ENCODE data around the gene USO1.
A peak's percentile ranks its signal among the peaks of the same experiment; 100 is the strongest.

Gene USO1

DNA sequence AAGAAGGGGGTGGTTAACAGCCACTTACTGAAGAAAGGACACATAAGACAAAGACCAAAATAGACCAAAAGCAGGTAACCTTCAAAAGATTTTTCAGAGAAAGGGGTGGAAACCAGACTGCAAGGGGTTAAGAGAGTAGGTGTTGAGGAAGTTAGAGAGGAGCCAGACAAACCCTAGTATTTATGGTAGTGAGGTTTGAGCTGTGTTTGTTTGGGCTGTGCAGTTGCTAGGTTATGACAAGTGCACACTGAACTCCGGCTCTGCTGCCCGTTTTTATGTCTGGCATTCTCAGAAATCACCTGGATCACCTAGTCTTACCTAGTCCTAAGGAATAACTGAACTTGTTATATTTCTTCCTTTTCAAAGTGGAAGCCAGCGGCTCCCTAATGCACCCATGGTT is 28.3 kb upstream of the USO1 start:
- DNase-seq (ENCODE audit: insufficient read length, low spot score) (no peak), FAIRE-seq (no peak)
- TF ChIP-seq POLR2AphosphoS5 (IDR thresholded peaks at IDR 0.05; ENCODE audit: low read depth, low read length), result no peak

- TF ChIP-seq SPI1 (IDR thresholded peaks at IDR 0.05; ENCODE audit: low read depth, low read length) (no peak), POLR2AphosphoS5 (IDR thresholded peaks at IDR 0.05; ENCODE audit: low read depth, low read length) (no peak), TAF1 (IDR thresholded peaks at IDR 0.05; ENCODE audit: low read depth, low read length) (no peak), PAX5 (IDR thresholded peaks at IDR 0.05; ENCODE audit: insufficient read depth, low read length, severe bottlenecking) (no peak), POU2F2 (IDR thresholded peaks at IDR 0.05; ENCODE audit: low read depth, low read length) (no peak), POLR2A (IDR thresholded peaks at IDR 0.05; ENCODE audit: low read depth, low read length) (no peak)
Observed at GRCh38 chr4:75696581-75696980, 27.8 kb upstream of the USO1 start.

DNA sequence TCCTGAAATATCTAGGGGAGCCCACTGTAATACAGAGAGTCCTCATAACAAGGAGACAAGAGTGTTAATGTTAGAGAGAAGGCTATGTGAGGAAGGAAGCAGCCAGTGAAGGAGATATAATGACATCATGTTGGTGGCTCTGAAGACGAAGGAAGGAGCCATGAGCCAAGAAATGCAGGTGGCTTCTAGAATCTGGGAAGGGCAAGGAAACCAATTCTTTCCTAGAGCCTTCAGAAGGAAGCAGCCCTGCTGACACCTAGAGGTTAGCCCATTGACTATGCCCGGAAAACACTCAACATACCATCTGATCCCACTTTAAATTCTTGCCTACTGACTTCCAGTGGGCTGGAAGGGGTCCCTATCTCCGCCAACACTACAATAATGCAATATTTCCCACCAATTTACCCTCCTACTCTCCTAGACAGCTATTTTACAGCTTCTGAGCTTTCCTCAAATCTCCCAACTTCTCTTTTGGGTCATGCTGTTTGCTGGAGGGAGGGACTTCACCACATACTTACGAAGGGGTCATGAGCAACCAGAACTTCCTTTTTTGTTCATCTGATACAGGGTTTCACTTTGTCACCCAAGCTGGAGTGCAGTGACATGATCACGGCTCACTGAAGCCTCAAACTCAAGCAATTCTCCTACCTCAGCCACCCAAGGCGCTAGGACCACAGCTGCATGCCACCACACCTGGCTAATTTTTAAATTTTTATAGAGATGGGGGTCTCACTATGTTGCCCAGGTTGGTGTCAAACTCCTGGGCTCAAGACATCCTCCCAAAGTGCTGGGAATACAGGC is 26.0 kb upstream of the USO1 start:
- DNase-seq (ENCODE audit: insufficient read length, low spot score) (no peak), FAIRE-seq (peak; percentile 90)
- TF ChIP-seq POLR2A (IDR thresholded peaks at IDR 0.05; ENCODE audit: low read depth, low read length), result 0 out of 2 replicates have a peak, but pooled peaks have one; percentile 41
- TF ChIP-seq PAX5 (IDR thresholded peaks at IDR 0.05; ENCODE audit: insufficient read depth, low read length, severe bottlenecking), result no peak
- TF ChIP-seq SPI1 (IDR thresholded peaks at IDR 0.05; ENCODE audit: low read depth, low read length), result peak; percentile 54
- TF ChIP-seq POLR2AphosphoS5 (IDR thresholded peaks at IDR 0.05; ENCODE audit: low read depth, low read length), result no peak

More at GRCh38 chr4:75696581-75696980, 27.8 kb upstream of the USO1 start:
- DNase-seq (ENCODE audit: insufficient read length, low spot score), result no peak
- FAIRE-seq, result no peak

- DNase-seq (ENCODE audit: insufficient read length, low spot score), result no peak
- no peak for FAIRE-seq
Observed at GRCh38 chr4:75698963-75699228, 25.5 kb upstream of the USO1 start.

DNA sequence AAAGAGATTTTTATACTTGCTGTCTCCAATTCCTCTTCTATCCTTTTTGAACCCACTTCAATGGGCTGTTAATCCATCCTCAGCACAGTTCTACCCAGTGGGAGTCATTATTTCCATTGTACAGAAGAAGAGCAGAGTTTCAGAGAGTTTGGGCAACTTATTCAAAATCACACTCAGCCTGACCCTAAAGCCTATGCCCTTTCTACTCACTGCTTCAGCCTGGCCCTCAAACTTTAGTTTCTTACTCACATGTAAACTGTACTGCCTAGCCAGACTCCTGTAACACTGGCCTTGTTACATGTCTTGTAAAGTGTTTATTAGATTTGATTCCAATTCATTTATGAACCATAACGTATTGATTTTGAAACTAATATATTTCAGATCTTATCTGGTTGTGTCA is 25.1 kb upstream of the USO1 start:
- FAIRE-seq (peak; percentile 73), DNase-seq (ENCODE audit: insufficient read length, low spot score) (no peak)
- TF ChIP-seq SPI1 (IDR thresholded peaks at IDR 0.05; ENCODE audit: low read depth, low read length), result no peak
- TF ChIP-seq PAX5 (IDR thresholded peaks at IDR 0.05; ENCODE audit: insufficient read depth, low read length, severe bottlenecking), result no peak
- TF ChIP-seq POLR2A (IDR thresholded peaks at IDR 0.05; ENCODE audit: low read depth, low read length), result no peak
- TF ChIP-seq POLR2AphosphoS5 (IDR thresholded peaks at IDR 0.05; ENCODE audit: low read depth, low read length), result no peak
- TF ChIP-seq POU2F2 (IDR thresholded peaks at IDR 0.05; ENCODE audit: low read depth, low read length), result no peak
- no peak for TF ChIP-seq TAF1 (IDR thresholded peaks at IDR 0.05; ENCODE audit: low read depth, low read length)

More at GRCh38 chr4:75698963-75699228, 25.5 kb upstream of the USO1 start:
- TF ChIP-seq POLR2A (IDR thresholded peaks at IDR 0.05; ENCODE audit: low read depth, low read length) (no peak), POU2F2 (IDR thresholded peaks at IDR 0.05; ENCODE audit: low read depth, low read length) (no peak)

DNA sequence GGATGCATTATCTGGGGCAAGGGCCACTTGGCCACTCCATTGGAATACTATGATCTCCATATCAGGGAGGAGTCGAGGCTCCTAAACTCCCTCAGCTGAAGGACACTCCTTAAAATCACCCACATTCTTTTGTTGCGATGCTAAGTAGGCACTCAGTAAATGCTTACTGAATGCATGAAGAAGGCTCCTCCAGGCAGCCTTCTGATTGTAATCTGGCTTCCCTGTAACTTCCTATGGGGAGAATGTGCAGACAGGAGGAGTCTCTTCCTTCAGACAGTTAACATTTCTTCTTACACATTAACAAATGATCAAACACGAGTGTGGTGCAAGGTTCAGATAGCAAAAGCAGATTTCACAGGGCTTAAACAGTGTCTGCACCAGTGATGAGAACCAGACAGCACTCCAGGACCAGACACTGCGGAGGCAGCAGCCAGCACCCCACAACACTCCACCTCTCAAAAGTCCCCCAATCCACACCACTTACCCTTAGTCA is 21.4 kb upstream of the USO1 start:
- DNase-seq (ENCODE audit: insufficient read length, low spot score) (no peak), FAIRE-seq (no peak)
- TF ChIP-seq POLR2AphosphoS5 (IDR thresholded peaks at IDR 0.05; ENCODE audit: low read depth, low read length) (no peak), POU2F2 (IDR thresholded peaks at IDR 0.05; ENCODE audit: low read depth, low read length) (no peak), POLR2A (IDR thresholded peaks at IDR 0.05; ENCODE audit: low read depth, low read length) (no peak)

DNA sequence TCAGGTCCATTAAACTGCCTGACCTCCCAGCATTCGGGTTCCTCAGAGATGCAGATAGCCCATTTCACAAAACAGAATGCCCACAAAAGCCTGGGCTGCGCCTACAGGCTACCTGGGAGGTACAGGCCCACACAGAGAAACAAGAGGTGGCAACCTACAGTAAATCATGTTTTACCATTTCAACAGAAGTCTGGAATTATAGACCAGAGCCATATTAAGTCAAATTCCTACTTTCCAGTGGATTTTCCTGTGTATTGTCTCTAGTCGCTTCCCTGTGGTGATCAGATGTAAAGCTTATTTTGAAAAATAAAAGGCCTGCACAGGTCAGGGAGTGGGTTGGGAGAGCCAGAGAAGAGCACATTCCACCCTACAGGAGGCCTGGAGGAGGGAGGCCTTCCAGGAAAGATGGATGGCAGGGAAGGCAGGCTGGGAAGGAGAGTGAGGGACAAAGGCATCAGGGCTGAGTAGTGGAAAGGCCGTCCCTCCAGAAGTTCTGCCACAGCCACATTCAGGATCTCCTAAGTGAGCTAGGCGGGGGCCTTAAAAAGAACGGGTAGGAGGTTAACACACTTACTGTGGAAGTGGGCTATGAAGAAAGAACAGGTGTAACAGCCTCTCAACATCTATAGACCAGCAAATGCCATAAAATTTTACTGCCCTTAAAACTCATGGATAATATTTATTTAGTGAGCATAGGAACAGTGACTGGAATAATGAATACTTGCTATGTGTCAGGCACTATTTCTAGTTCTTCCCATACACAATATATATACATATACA is 19.0 kb upstream of the USO1 start:
- DNase-seq (ENCODE audit: insufficient read length, low spot score), result no peak
- TF ChIP-seq SPI1 (IDR thresholded peaks at IDR 0.05; ENCODE audit: low read depth, low read length) (no peak), TAF1 (IDR thresholded peaks at IDR 0.05; ENCODE audit: low read depth, low read length) (no peak), PAX5 (IDR thresholded peaks at IDR 0.05; ENCODE audit: insufficient read depth, low read length, severe bottlenecking) (no peak), POLR2AphosphoS5 (IDR thresholded peaks at IDR 0.05; ENCODE audit: low read depth, low read length) (no peak), POLR2A (IDR thresholded peaks at IDR 0.05; ENCODE audit: low read depth, low read length) (no peak), POU2F2 (IDR thresholded peaks at IDR 0.05; ENCODE audit: low read depth, low read length) (no peak)
- no peak for FAIRE-seq

DNA sequence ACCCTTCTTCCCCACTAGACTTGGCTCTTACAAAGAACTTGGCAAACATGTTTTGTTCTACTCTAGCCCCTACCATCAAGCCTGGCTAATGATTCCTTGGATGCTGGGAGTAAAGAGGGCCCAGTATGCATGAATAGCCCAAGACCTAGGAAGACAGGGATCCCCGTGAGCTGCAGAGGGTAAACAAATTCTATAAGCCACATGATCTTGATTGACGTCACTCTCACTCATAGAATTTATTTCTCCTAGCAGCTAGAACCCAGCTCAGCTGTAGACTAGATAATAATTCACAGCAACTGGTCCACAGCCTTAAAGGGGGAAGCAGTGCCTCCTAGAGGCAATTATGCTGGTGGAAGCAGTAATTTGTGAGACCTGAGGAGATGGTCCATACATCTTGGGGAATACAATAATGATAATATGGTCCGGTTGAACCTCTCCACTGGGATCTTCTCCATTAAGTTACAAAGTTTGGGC is 16.1 kb upstream of the USO1 start:
- DNase-seq (ENCODE audit: insufficient read length, low spot score) (no peak), FAIRE-seq (peak; percentile 92)
- TF ChIP-seq POLR2A (IDR thresholded peaks at IDR 0.05; ENCODE audit: low read depth, low read length) (no peak), SPI1 (IDR thresholded peaks at IDR 0.05; ENCODE audit: low read depth, low read length) (no peak), PAX5 (IDR thresholded peaks at IDR 0.05; ENCODE audit: insufficient read depth, low read length, severe bottlenecking) (no peak), TAF1 (IDR thresholded peaks at IDR 0.05; ENCODE audit: low read depth, low read length) (no peak), POU2F2 (IDR thresholded peaks at IDR 0.05; ENCODE audit: low read depth, low read length) (no peak), POLR2AphosphoS5 (IDR thresholded peaks at IDR 0.05; ENCODE audit: low read depth, low read length) (no peak)

DNA sequence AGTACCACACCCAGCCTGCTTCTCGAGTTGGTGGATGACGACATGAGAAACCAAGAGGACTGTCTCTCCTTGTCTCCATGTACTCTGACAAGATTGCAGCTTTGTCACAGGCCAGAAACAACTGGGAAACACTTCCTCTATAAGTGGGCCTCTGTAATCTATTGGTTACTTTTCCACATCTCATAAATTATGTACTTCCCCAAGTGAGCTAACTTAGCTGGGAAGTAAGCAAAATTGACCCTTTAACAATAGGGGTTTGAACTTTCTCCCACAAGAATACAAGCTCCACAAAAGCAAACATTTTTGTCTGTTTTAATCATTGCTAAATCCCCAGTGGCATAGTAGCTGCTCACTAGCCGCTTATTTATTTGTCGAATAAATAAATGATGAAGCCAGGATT is 14.1 kb upstream of the USO1 start:
- DNase-seq (ENCODE audit: insufficient read length, low spot score) (no peak), FAIRE-seq (peak; percentile 74)
- TF ChIP-seq POU2F2 (IDR thresholded peaks at IDR 0.05; ENCODE audit: low read depth, low read length) (no peak), TAF1 (IDR thresholded peaks at IDR 0.05; ENCODE audit: low read depth, low read length) (no peak), POLR2AphosphoS5 (IDR thresholded peaks at IDR 0.05; ENCODE audit: low read depth, low read length) (no peak), SPI1 (IDR thresholded peaks at IDR 0.05; ENCODE audit: low read depth, low read length) (no peak), PAX5 (IDR thresholded peaks at IDR 0.05; ENCODE audit: insufficient read depth, low read length, severe bottlenecking) (no peak)

- DNase-seq (ENCODE audit: insufficient read length, low spot score) (no peak), FAIRE-seq (no peak)
- no peak for TF ChIP-seq POLR2A (IDR thresholded peaks at IDR 0.05; ENCODE audit: low read depth, low read length)
- TF ChIP-seq SPI1 (IDR thresholded peaks at IDR 0.05; ENCODE audit: low read depth, low read length), result no peak
- no peak for TF ChIP-seq POLR2AphosphoS5 (IDR thresholded peaks at IDR 0.05; ENCODE audit: low read depth, low read length)
- TF ChIP-seq TAF1 (IDR thresholded peaks at IDR 0.05; ENCODE audit: low read depth, low read length), result no peak
- TF ChIP-seq PAX5 (IDR thresholded peaks at IDR 0.05; ENCODE audit: insufficient read depth, low read length, severe bottlenecking), result no peak
- TF ChIP-seq POU2F2 (IDR thresholded peaks at IDR 0.05; ENCODE audit: low read depth, low read length), result no peak
Observed at GRCh38 chr4:75714011-75714410, 10.4 kb upstream of the USO1 start.
